Prostate gland (tissue), 2 donors: ENCODE data around the gene FAM110A.
"Not testable (repeated sequence)": the region's sequence is repeated elsewhere in the genome, so short reads cannot be mapped to it uniquely, and the experiment has no call there.

Source experiments
- CTCF ChIP-seq, 4 experiments: fragments of 200-600 bp in 2 of 4; fragments of 450-650 bp in 2 of 4; sonication (generic) in 2 of 4; IDR thresholded peaks; 1 replicate in 3 of 4; 2 replicates in 1 of 4; pipeline ENCODE4 v1.5.1; 2016 to 2019; ENCODE audit warnings: antibody characterized with exemption in 4 of 4, mild to moderate bottlenecking in 2 of 4, moderate library complexity in 2 of 4
- POLR2A ChIP-seq: fragments of 450-650 bp; IDR thresholded peaks from one replicate; pipeline ENCODE4 v1.6.1; 2016; ENCODE audit warnings: antibody characterized with exemption, mild to moderate bottlenecking

GRCh38 chr20:827981-828380 lies 5.5 kb upstream of the FAM110A start:
- TF ChIP-seq POLR2A; CTCF (IDR thresholded peaks at IDR 0.05): not testable (repeated sequence)
